Kidney epithelial cell (primary cell): ENCODE results near the gene HMGN1. TPM values are rescaled to one million over a fixed set of nuclear protein-coding genes. Genes with fewer than 3 reads are reported as not detected.

Experiments
- DNase-seq: peaks from one replicate; pipeline ENCODE4 v3.0.0-alpha.2; 2010; ENCODE audit warnings: low read depth
- H3K27me3 ChIP-seq: 2 replicates; pipeline ENCODE4 v1.6.0; 2011; ENCODE audit warnings: low read length; ENCODE audit not compliant: control insufficient read depth, insufficient read depth
- H3K36me3 ChIP-seq: 2 replicates; pipeline ENCODE4 v1.5.1; 2011; ENCODE audit warnings: low read length; ENCODE audit not compliant: control insufficient read depth, insufficient read depth
- H3K4me3 ChIP-seq: 2 replicates; pipeline ENCODE4 v1.5.1; 2011; ENCODE audit warnings: low read depth, mild to moderate bottlenecking, control low read depth, low read length
- total RNA-seq: library from RNA; depleted of rRNA; stranded (reverse); fragments of >200 nt; gene quantifications from 2 replicates; pipeline ENCODE4 v1.2.3, GENCODE V29; 2015
- TF ChIP-seq, protein P1 (sequence below): IDR thresholded peaks from 2 replicates; pipeline ENCODE4 v1.5.1; 2011; ENCODE audit warnings: mild to moderate bottlenecking, moderate library complexity, low read length, control low read depth, inconsistent platforms; ENCODE audit not compliant: insufficient read depth, poor library complexity, severe bottlenecking

HMGN1 gene
- total RNA-seq, 1 donor from 2014 or later = 352 TPM

DNA sequence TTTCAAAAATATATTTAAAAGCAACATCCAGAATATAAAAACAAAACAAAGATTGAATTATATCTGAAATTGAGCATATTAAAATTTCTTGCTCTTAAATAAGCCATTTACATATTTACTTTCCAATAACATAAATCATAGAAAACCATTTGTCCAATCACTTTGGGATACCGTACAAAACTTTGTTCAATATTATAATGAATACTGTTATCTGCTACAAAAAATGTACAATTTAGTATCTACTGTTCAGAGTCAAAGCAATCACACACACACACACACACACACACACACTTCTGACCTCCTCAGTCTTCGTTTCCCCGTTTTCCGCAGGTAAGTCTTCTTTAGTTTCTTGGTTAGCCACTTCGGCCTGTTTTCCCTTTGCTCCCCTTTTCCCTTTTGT, 4.0 kb downstream of the HMGN1 start:
- H3K36me3 ChIP-seq = peaks cover 2% of the 10 kb centered on the region
- H3K27me3 ChIP-seq = no peaks in the 10 kb centered on the region
- TF ChIP-seq, protein P1, sequence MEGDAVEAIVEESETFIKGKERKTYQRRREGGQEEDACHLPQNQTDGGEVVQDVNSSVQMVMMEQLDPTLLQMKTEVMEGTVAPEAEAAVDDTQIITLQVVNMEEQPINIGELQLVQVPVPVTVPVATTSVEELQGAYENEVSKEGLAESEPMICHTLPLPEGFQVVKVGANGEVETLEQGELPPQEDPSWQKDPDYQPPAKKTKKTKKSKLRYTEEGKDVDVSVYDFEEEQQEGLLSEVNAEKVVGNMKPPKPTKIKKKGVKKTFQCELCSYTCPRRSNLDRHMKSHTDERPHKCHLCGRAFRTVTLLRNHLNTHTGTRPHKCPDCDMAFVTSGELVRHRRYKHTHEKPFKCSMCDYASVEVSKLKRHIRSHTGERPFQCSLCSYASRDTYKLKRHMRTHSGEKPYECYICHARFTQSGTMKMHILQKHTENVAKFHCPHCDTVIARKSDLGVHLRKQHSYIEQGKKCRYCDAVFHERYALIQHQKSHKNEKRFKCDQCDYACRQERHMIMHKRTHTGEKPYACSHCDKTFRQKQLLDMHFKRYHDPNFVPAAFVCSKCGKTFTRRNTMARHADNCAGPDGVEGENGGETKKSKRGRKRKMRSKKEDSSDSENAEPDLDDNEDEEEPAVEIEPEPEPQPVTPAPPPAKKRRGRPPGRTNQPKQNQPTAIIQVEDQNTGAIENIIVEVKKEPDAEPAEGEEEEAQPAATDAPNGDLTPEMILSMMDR = no peak
- H3K4me3 ChIP-seq = no peak overlapping the region
- DNase-seq = no peak

DNA sequence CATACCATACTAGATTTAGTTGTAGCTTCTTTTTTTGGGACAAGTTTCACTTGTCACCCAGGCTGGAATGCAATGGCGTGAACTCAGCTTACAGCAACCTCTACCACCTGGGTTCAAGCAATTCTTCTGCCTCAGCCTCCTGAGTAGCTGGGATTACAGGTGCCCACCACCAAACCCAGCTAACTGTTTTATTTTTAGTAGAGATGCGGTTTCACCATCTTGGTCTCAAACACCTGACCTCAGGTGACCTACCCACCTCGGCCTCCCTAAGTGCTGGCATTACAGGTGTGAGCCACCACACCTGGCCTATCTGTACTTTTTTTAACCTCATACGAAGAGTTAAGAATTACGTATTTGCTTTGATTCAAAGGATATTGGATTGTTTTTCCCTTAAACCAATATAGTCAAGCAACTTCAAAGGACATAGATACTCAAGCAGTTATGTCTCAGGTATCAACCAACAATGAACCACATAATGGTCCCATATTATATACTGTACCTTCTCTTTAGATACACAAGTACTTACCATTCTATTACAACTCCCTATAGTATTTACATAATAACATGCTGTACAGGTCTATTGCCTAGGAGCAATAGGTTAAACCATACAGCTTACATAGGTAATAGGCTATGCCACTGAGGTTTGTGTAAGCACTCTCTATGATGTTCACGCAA, 7.5 kb downstream of the HMGN1 start:
- H3K36me3 ChIP-seq = peaks cover 2% of the 10 kb centered on the region

DNA sequence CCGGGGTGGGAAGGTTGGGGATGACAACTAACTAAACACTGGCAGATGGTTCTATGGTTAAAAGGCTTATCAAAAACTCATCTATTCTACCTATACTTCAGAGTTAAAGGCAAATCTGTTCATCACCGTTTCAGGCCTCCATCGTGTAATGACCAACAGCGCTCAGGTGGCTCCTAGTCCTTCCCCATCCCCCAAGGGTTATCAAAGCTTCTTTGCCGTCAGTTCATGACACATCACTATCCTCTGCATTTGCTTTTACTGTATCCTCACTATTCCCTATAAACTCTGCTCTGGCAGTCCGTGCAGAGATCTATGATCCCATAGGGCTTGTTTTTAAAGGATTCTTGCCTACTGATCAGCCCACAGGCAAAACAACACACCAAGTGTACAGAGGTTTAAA, 8.2 kb downstream of the HMGN1 start:
- Histone ChIP-seq H3K4me3 (no peak overlapping the region), H3K27me3 (no peaks in the 10 kb centered on the region), H3K36me3 (no peaks in the 10 kb centered on the region)
- DNase-seq = no peak
- TF ChIP-seq, protein P1 = no peak

More for the DNA sequence above, 7.5 kb downstream of the HMGN1 start:
- TF ChIP-seq, protein P1 = no peak
- no peak for DNase-seq
- Histone ChIP-seq H3K4me3 (no peak overlapping the region), H3K27me3 (no peaks in the 10 kb centered on the region)

DNA sequence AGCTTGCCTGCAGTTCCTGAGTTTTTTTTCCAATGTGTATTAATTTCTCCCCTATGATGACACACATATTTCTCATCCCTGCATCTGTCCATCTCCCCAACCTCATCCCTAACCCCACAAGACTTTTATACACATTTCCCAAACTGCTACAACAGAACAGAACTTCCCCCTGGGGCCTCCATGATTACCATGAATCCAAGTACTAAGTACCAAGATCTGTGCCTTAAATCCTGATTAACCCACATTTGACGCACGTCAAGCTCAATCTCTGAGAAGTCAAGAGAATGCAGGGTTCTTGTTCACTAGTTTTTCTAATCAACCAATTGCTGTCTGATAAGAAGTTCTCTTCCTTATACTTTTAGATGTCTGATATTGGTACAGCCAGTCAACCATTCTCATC, 9.7 kb downstream of the HMGN1 start:
- Histone ChIP-seq H3K36me3 (no peaks in the 10 kb centered on the region), H3K4me3 (no peak overlapping the region), H3K27me3 (no peaks in the 10 kb centered on the region)
- no peak for DNase-seq
- TF ChIP-seq, protein P1 = no peak

DNA sequence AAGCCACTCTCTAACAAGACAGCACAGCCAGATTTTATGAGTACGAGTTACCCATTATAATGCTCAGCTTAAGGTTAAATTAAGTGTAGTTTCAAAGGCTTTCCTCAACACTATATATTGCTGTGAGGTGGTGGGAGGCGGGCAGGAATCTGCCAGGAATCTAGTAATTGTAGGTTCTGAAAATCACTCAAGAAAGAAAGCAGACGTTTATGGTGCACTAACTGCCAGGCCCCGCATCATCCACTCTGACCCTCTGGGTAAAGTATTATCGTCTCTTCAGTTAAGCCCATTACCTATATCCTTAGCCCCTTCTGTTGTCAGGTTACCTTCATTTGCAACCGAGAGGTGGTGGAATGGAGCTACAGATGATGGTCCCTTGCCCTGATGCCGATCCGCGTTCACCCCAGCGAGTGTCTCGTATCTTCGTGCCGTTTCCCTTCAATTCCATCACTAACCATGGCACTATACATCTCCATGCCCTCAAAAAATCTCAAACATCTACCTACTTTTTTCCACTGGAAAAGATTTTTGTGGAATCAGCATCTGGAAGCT, 12.4 kb downstream of the HMGN1 start:
- H3K36me3 ChIP-seq = no peaks in the 10 kb centered on the region
- H3K27me3 ChIP-seq = no peaks in the 10 kb centered on the region
- DNase-seq = no peak
- no peak overlapping the region for H3K4me3 ChIP-seq
- TF ChIP-seq, protein P1 = no peak

DNA sequence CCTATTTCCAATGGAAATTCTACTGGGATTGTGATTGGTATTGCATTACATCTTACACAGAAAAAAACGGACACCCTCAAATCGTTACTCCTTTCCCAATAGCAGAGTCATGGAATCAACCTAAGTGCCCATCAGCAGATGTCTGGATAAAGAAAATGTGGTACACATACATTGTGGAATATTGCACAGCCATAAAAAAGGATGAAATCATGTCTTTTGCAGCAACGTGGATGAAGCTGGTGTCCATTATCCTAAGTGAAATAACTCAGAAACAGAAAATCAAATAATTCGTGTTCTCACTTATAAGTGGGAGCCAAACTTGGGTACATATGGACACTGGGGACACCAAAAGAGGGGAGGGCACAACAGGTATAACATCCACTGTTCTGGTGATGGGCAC, 14.3 kb downstream of the HMGN1 start:
- no peaks in the 10 kb centered on the region for H3K36me3 ChIP-seq
- no peaks in the 10 kb centered on the region for H3K27me3 ChIP-seq
- no peak overlapping the region for H3K4me3 ChIP-seq
- TF ChIP-seq, protein P1 = no peak
- DNase-seq = no peak
